HCT116 (cell line): ENCODE measurements around the gene PRICKLE2.

Experiments used
- EZH2 ChIP-seq: fragments of 200-600 bp; sonication (generic); IDR thresholded peaks from 2 replicates; pipeline ENCODE4 v1.6.1; 2017; ENCODE audit warnings: antibody characterized with exemption, mixed run types
- FOSL1 ChIP-seq: IDR thresholded peaks from 2 replicates; pipeline ENCODE4 v1.6.1; 2012; ENCODE audit warnings: low read depth
- JUND ChIP-seq: IDR thresholded peaks from 2 replicates; pipeline ENCODE4 v1.6.1; 2012
- POLR2AphosphoS5 ChIP-seq: IDR thresholded peaks from 2 replicates; pipeline ENCODE4 v1.6.1; 2011; ENCODE audit warnings: mild to moderate bottlenecking, low read depth, low read length, moderate library complexity
- YY1 ChIP-seq: IDR thresholded peaks from 2 replicates; pipeline ENCODE4 v1.6.1; 2011; ENCODE audit warnings: low read length, low read depth, moderate library complexity, mild to moderate bottlenecking; ENCODE audit not compliant: insufficient replicate concordance; ENCODE audit errors: extremely low read depth
- TF ChIP-seq, protein P1 (sequence below), 3 experiments: fragments of 200-600 bp in 1 of 3; sonication (generic) in 1 of 3; IDR thresholded peaks in 2 of 3; conservative IDR thresholded peaks in 1 of 3; 2 replicates each; pipeline ENCODE4 v1.5.1; 2012 to 2017; ENCODE audit warnings: low read depth in 2 of 3, low read length in 2 of 3, antibody characterized with exemption in 1 of 3, borderline replicate concordance in 1 of 3, control low read depth in 1 of 3, mild to moderate bottlenecking in 1 of 3, mixed read lengths in 1 of 3, mixed run types in 1 of 3, moderate library complexity in 1 of 3; ENCODE audit not compliant: insufficient read depth in 1 of 3
- TF ChIP-seq, protein P2 (sequence below): IDR thresholded peaks from 2 replicates; pipeline ENCODE4 v1.6.1; 2012

DNA sequence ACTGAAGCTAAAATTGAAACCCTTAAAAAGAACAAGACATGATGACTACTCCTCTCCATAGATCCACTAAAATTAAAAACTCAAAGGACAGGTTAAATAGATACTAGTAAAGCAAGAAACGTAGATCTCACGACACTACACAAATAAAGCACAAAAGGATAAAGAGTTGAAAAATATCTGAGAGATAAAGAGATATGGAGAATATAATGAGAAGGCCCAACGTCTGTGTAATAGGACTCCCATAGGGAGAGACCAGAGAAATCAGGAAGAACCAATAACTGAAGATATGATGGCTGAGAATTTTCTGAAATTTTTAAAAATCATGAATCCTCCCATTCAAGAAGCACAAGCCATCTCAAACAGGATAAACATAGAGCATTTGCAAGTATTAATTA lies 45.6 kb upstream of the PRICKLE2 start:
- TF ChIP-seq, protein P1, sequence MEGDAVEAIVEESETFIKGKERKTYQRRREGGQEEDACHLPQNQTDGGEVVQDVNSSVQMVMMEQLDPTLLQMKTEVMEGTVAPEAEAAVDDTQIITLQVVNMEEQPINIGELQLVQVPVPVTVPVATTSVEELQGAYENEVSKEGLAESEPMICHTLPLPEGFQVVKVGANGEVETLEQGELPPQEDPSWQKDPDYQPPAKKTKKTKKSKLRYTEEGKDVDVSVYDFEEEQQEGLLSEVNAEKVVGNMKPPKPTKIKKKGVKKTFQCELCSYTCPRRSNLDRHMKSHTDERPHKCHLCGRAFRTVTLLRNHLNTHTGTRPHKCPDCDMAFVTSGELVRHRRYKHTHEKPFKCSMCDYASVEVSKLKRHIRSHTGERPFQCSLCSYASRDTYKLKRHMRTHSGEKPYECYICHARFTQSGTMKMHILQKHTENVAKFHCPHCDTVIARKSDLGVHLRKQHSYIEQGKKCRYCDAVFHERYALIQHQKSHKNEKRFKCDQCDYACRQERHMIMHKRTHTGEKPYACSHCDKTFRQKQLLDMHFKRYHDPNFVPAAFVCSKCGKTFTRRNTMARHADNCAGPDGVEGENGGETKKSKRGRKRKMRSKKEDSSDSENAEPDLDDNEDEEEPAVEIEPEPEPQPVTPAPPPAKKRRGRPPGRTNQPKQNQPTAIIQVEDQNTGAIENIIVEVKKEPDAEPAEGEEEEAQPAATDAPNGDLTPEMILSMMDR (IDR thresholded peaks at IDR 0.05 in 2 of 3, conservative IDR thresholded peaks at IDR 0.05 in 1 of 3; ENCODE audit: borderline replicate concordance in 1 of 3, insufficient read depth in 1 of 3, low read depth in 2 of 3, low read length in 2 of 3) = no peak
- no peak for TF ChIP-seq EZH2
- no peak for TF ChIP-seq POLR2AphosphoS5
- TF ChIP-seq, protein P2, sequence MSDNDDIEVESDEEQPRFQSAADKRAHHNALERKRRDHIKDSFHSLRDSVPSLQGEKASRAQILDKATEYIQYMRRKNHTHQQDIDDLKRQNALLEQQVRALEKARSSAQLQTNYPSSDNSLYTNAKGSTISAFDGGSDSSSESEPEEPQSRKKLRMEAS = no peak
- no peak for TF ChIP-seq JUND
- TF ChIP-seq YY1 = no peak
- TF ChIP-seq FOSL1 = no peak
